GM18505 (cell line): Measurements from ENCODE around the gene SLC26A3.

ENCODE experiments used
- ATAC-seq: cut with Tn5 transposase; IDR thresholded peaks from one replicate; pipeline ENCODE4 v1.9.1; 2021; ENCODE audit not compliant: unreplicated experiment
- POLR2A ChIP-seq: IDR thresholded peaks from 4 replicates; pipeline ENCODE4 v1.6.1; 2011; ENCODE audit warnings: borderline replicate concordance; ENCODE audit not compliant: insufficient read depth, insufficient read length; ENCODE audit errors: extremely low read depth

SLC26A3 gene

GRCh38 chr7:107799647-107800264 lies 3.3 kb downstream of the SLC26A3 start:
- ATAC-seq = no peak
- no peak for TF ChIP-seq POLR2A

GRCh38 chr7:107792364-107792763 lies 10.7 kb downstream of the SLC26A3 start:
- no peak for ATAC-seq
- no peak for TF ChIP-seq POLR2A

GRCh38 chr7:107789647-107790046 lies 13.4 kb downstream of the SLC26A3 start:
- ATAC-seq = no peak
- TF ChIP-seq POLR2A = no peak

DNA sequence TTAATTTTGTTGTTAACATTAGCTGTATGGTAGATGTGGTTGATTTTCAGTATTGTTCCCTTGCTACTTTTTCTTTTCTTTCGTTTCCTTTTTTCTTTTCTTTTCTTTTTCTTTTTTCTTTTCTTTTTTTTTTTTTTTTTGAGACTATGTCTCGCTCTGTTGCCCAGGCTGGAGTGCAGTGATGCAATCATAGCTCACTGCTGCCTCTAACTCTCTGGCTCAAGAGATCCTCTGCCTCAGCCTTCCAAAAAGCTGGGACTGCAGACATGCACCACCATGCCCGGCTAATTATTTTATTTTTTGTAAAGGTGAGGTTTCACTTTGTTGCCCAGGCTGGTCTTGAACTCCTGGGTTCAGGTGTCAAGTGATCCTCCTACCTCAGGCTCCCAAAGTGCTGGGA lies 14.4 kb downstream of the SLC26A3 start:
- TF ChIP-seq POLR2A = no peak
- ATAC-seq = no peak

- TF ChIP-seq POLR2A = no peak
- ATAC-seq = no peak
Measured at GRCh38 chr7:107788216-107788615, 14.8 kb downstream of the SLC26A3 start.

DNA sequence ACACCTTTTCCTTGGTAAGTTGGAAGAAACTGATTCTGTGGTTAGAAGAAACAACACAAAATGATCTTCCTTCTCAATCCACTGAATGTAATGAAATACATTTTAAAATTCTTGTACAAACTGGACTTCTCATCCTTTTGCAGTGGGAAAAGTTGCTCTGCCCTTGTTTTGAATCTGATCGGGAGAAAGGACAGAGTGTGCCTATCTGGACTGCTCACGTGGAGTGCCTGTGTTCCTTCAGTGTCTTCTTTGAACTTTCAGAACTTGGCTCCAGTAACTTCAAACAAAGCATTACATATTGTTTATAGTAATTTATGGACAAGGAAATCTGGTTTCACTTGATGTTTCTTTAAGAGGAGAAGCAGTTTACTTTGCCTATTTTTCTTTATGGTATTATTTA lies 17.1 kb downstream of the SLC26A3 start:
- TF ChIP-seq POLR2A = no peak
- no peak for ATAC-seq

- no peak for ATAC-seq
- TF ChIP-seq POLR2A = no peak
Measured at GRCh38 chr7:107785170-107785569, 17.9 kb downstream of the SLC26A3 start.

GRCh38 chr7:107783648-107784047 lies 19.4 kb downstream of the SLC26A3 start:
- ATAC-seq = no peak
- no peak for TF ChIP-seq POLR2A

DNA sequence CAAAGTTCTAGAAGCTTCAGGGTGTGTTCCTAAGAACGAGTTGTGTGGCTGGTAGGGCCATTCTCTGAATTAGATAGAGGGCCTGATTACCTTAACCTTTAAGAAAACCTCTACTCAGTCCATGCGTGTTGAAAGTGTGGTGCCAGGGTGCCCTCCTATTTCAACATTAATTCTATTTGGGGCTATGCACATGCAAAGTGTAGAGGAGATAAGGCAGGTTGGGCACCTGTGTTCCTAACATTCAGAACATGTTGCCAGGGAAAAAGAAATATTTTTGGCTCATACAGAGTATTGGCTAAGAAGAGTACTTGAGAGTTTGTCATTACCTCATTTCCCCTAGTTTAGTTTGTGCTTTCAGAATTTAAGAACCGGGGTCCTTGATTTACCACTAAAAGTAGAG lies 20.6 kb downstream of the SLC26A3 start:
- no peak for TF ChIP-seq POLR2A
- no peak for ATAC-seq

GRCh38 chr7:107779647-107780099 lies 23.4 kb downstream of the SLC26A3 start:
- no peak for TF ChIP-seq POLR2A
- ATAC-seq = no peak

GRCh38 chr7:107778283-107778682 lies 24.7 kb downstream of the SLC26A3 start:
- ATAC-seq = no peak
- TF ChIP-seq POLR2A = no peak

DNA sequence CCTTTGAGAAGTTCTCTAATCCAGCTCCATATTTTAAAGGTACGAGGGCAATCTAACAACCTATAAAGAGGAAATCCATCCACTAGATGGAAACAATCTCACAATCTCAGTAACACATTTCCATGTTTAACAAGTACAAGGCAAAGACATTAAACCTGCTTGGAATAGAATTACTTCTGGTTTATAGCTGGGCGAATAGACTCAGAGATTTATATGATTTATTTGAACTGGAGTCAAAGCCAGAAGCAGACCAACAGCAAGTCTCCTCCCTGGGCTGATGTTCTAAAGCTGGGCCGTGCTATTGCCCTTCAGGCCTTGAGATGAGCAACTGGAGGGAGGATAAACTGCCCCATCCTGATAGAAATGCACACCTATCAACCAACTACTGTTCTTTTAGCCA lies 25.3 kb downstream of the SLC26A3 start:
- ATAC-seq = no peak
- no peak for TF ChIP-seq POLR2A

- TF ChIP-seq POLR2A = no peak
- ATAC-seq = no peak
Measured at GRCh38 chr7:107773027-107773426, 30.0 kb downstream of the SLC26A3 start.

- TF ChIP-seq POLR2A = no peak
- ATAC-seq = no peak
Measured at GRCh38 chr7:107768263-107768662, 34.8 kb downstream of the SLC26A3 start.

- ATAC-seq = no peak
- TF ChIP-seq POLR2A = no peak
Measured at GRCh38 chr7:107767391-107767790, 35.6 kb downstream of the SLC26A3 start.
